Small intestine (tissue), 7 donors: ENCODE results near the gene CCSER1. TPM values are rescaled to one million over a fixed set of nuclear protein-coding genes. Genes with fewer than 3 reads are reported as not detected.
"Not testable (repeated sequence)": the region's sequence is repeated elsewhere in the genome, so short reads cannot be mapped to it uniquely, and the experiment has no call there.

ENCODE experiments used
- DNase-seq, 2 donors: peaks; one replicate each; pipeline versions ENCODE4 v3.0.0 to v3.0.0-alpha.2; 2013
- FAIRE-seq: peaks from 2 replicates; lab custom pipeline; 2012; peaks lifted over from hg19 to GRCh38; lab: Jason Lieb, UNC
- H3K27ac ChIP-seq, 3 donors: one replicate each; pipeline ENCODE4 v1.5.1; 2013; ENCODE audit warnings: low read length in 2 of 3, mild to moderate bottlenecking in 2 of 3, control low read depth in 1 of 3, inconsistent platforms in 1 of 3, low read depth in 1 of 3, moderate library complexity in 1 of 3
- H3K27me3 ChIP-seq, 3 donors: one replicate each; pipeline ENCODE4 v1.6.1; 2013; ENCODE audit warnings: low read length in 3 of 3, inconsistent platforms in 1 of 3; ENCODE audit not compliant: control insufficient read depth in 3 of 3, insufficient read depth in 3 of 3
- H3K36me3 ChIP-seq, 3 donors: one replicate each; pipeline ENCODE4 v1.6.1; 2013; ENCODE audit warnings: low read length in 3 of 3, inconsistent platforms in 1 of 3, low read depth in 1 of 3, mild to moderate bottlenecking in 1 of 3, moderate library complexity in 1 of 3; ENCODE audit not compliant: control insufficient read depth in 3 of 3, insufficient read depth in 2 of 3
- H3K4me1 ChIP-seq, 3 donors: one replicate each; pipeline ENCODE4 v1.6.1; 2013; ENCODE audit warnings: low read length in 2 of 3, inconsistent platforms in 1 of 3, low read depth in 1 of 3, mild to moderate bottlenecking in 1 of 3, moderate library complexity in 1 of 3; ENCODE audit not compliant: control insufficient read depth in 3 of 3, insufficient read depth in 2 of 3
- H3K4me3 ChIP-seq, 3 donors: one replicate each; pipeline ENCODE4 v1.5.1; 2013; ENCODE audit warnings: low read length in 3 of 3, control low read depth in 1 of 3, inconsistent platforms in 1 of 3, low read depth in 1 of 3, mild to moderate bottlenecking in 1 of 3, moderate library complexity in 1 of 3
- H3K9me3 ChIP-seq, 2 donors: one replicate each; pipeline ENCODE4 v1.6.1; 2013; ENCODE audit warnings: low read depth in 1 of 2, low read length in 1 of 2; ENCODE audit not compliant: control insufficient read depth in 2 of 2, insufficient read depth in 1 of 2
- WGBS, 3 donors: extraction: QIAGEN DNeasy Blood & Tissue Kit; methylation state at CpG; one replicate each; pipeline ENCODE4 v1.1.7; 2013; 5-methylcytosine and 5-hydroxymethylcytosine counted together
- polyA plus RNA-seq, 4 donors: library from polyadenylated mRNA; stranded (reverse) in 3 of 4; unstranded in 1 of 4; fragments of 200-250 nt in 3 of 4; fragments of 120-200 nt in 1 of 4; gene quantifications; one replicate each; pipeline versions ENCODE4 v1.2.1 to v1.2.3, GENCODE V29; 2013
- donor health status: healthy with polysubstance abuse.
- donor health status: control.
- donor health status: control.
- donor health status: Bipolar disorder and iron deficiency.
- donor health status: healthy.

The CCSER1 gene
- polyA plus RNA-seq, 4 donors = 3.5 to 8.7 (median 5.7) TPM

GRCh38 chr4:91319556-91320268 lies 1192.5 kb downstream of the CCSER1 start:
- H3K27ac ChIP-seq = no peak overlapping the region
- no peaks in the 10 kb centered on the region for H3K4me1 ChIP-seq
- 83 to 90% (median 89%) methylated on average over 4 of the region's 4 CpGs for WGBS, 3 donors
- no peaks in the 10 kb centered on the region for H3K27me3 ChIP-seq
- peak in 1 of 2 donors; percentile 2 for DNase-seq
- no peak overlapping the region for H3K4me3 ChIP-seq
- no peaks in the 10 kb centered on the region for H3K36me3 ChIP-seq
- FAIRE-seq = no peak
- no peaks in the 10 kb centered on the region for H3K9me3 ChIP-seq

DNA sequence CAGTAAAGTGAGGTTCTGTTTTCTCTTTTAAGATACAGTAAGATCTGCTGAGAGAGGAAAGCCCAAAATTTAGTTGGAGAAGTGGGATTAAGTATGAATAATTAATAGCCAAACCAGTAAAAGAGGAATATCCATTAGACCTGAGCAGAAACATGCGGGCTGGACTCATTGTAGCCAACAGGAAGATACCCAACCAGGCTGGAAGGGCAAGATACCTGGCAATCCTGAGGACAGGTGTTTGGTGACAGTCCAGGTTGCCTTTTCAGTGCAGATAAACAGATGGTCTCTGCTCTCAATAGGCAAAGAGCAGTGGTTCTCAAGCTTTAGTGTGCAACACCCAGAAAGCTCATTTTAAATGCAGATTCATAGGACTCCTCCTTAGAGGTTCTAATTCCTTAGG lies 1195.8 kb downstream of the CCSER1 start:
- no peaks in the 10 kb centered on the region for H3K4me1 ChIP-seq
- no peak overlapping the region for H3K4me3 ChIP-seq
- no peak for DNase-seq
- peaks cover 0 to 19% of the 10 kb centered on the region in 2 donors for H3K9me3 ChIP-seq
- no peak overlapping the region for H3K27ac ChIP-seq
- WGBS, 3 donors = 89 to 93% (median 92%) methylated on average over 1 of the region's 1 CpG
- no peak for FAIRE-seq
- H3K27me3 ChIP-seq = no peaks in the 10 kb centered on the region
- peaks cover 0 to 2% (median 0%) of the 10 kb centered on the region in 3 donors for H3K36me3 ChIP-seq

DNA sequence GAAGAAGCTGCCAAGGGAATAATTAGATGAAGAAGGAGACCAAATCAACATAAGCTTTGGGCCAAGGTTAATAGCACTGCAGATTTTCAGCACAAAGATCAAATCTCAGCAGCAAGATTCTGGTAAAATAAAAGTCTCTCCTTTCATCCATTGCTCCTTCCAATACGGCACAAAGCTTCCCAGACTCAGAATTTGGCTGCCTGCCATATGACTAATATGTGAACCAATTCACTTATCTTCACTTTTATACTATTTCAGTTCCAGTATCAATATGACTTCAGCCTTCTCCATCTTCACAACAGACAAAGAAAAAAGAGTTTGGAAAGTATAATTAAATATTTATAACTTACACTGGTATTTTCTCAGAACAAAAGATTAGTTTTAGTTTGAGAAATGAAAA lies 1198.3 kb downstream of the CCSER1 start:
- FAIRE-seq = peak; percentile 71
- Histone ChIP-seq H3K4me3 (no peak overlapping the region), H3K27me3 (no peaks in the 10 kb centered on the region), H3K36me3 (peaks cover 0 to 2% (median 0%) of the 10 kb centered on the region in 3 donors), H3K4me1 (no peaks in the 10 kb centered on the region), H3K9me3 (peaks cover 0 to 19% of the 10 kb centered on the region in 2 donors), H3K27ac (no peak overlapping the region)
- WGBS, 3 donors = 3 to 18% (median 12%) methylated on average over 1 of the region's 1 CpG
- peak; percentile 30 to 32 for DNase-seq

- FAIRE-seq = not testable (repeated sequence)
Measured at GRCh38 chr4:91326167-91326566, 1199.0 kb downstream of the CCSER1 start.

DNA sequence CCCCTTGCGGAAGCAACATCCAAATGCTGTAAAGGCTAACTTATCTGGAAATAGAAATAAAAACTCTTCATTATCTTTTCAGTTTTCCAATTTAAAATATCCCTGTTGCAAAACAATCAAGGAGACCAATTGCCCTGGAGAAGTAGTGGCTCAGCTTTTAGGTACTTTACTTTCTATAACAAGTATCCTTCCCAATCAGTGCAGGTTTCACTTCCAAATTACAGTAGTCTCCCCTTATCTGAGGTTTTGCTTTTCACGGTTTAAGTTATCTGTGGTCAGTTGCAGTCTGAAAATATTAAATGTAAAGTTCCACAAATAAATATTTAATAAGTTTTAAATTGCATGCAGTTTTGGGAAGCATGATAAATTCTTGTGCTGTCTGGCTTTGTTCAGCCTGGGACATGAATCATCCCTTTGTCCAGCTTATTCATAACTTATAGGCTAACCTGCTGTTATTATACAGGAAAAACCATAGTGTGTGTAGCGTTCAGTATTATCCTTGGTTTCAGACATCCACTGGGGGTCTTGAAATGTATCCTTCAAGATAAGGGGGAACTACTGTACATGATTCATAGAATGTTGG lies 1203.5 kb downstream of the CCSER1 start:
- peaks cover 0 to 19% of the 10 kb centered on the region in 2 donors for H3K9me3 ChIP-seq
- no peaks in the 10 kb centered on the region for H3K4me1 ChIP-seq
- H3K4me3 ChIP-seq = no peak overlapping the region
- DNase-seq = no peak
- no peak for FAIRE-seq
- H3K27me3 ChIP-seq = no peaks in the 10 kb centered on the region
- H3K36me3 ChIP-seq = peaks cover 0 to 2% (median 0%) of the 10 kb centered on the region in 3 donors
- 81 to 84% (median 82%) methylated on average over 3 of the region's 3 CpGs for WGBS, 3 donors
- H3K27ac ChIP-seq = no peak overlapping the region

More at GRCh38 chr4:91326167-91326566, 1199.0 kb downstream of the CCSER1 start:
- H3K4me3 ChIP-seq, H3K4me1 ChIP-seq, H3K27me3 ChIP-seq, DNase-seq, H3K36me3 ChIP-seq, H3K27ac ChIP-seq: not testable (repeated sequence)
- WGBS, 3 donors = 84 to 97% (median 90%) methylated on average over 2 of the region's 2 CpGs
- peaks cover 0 to 19% of the 10 kb centered on the region in 2 donors for H3K9me3 ChIP-seq

DNA sequence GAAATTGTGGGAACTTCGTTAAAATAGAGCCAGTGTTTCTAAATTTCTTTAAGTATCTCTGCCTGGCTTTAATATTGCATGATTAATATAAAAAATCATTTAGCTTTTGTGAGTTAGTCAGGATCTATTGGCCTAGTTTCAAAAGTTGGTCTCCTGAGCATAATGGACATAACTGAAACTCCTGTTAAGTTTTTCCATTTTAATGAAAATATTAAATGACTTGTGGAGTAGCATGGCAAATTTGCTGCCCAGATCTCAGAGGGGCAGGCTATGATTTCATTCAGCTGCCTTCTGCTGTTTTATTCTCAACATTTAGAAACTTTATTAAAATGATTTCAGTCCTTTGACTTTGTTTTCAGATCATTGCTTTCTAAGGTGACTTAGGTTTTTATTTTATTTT lies 1213.6 kb downstream of the CCSER1 start:
- Histone ChIP-seq H3K27ac (no peak overlapping the region), H3K4me1 (no peaks in the 10 kb centered on the region), H3K27me3 (no peaks in the 10 kb centered on the region), H3K4me3 (no peak overlapping the region), H3K36me3 (no peaks in the 10 kb centered on the region), H3K9me3 (no peaks in the 10 kb centered on the region)
- 68 to 87% (median 69%) methylated on average over 1 of the region's 1 CpG for WGBS, 3 donors
- no peak for FAIRE-seq
- no peak for DNase-seq

- H3K36me3 ChIP-seq = no peaks in the 10 kb centered on the region
- no peaks in the 10 kb centered on the region for H3K4me1 ChIP-seq
- no peaks in the 10 kb centered on the region for H3K9me3 ChIP-seq
- H3K27ac ChIP-seq = no peak overlapping the region
- no peaks in the 10 kb centered on the region for H3K27me3 ChIP-seq
- DNase-seq = no peak
- no peak for FAIRE-seq
- no peak overlapping the region for H3K4me3 ChIP-seq
Measured at GRCh38 chr4:91345632-91346031, 1218.4 kb downstream of the CCSER1 start.

DNA sequence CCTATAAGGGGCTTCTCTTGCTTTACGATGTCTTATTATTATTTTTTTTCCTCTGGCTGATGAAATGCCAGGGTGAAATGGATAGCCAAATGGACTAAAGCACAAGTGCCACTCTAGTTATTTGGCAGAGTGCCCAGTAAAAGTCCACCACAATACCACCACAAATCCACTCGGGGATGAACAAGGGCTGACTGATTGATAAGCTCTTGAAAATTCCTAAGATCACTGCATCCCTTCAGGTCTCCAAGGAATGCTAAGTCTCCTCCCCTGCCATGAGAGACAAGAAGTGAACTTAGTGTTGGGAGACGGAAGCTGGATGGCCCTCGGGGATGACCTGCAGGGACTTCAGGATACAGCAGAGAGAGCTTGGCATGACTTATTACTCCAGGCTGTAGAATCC lies 1229.3 kb downstream of the CCSER1 start:
- not testable (repeated sequence) for H3K36me3 ChIP-seq, FAIRE-seq, H3K27ac ChIP-seq, H3K4me1 ChIP-seq, H3K4me3 ChIP-seq, H3K27me3 ChIP-seq, DNase-seq
- WGBS, 3 donors = 89 to 95% (median 93%) methylated on average over 4 of the region's 4 CpGs
- H3K9me3 ChIP-seq = peaks cover 0 to 16% of the 10 kb centered on the region in 2 donors
